Duodenal mucosa (tissue), 2 donors: Measurements from ENCODE around the gene FSHR.

Experiments
- H3K27ac ChIP-seq: one replicate; pipeline ENCODE4 v1.7.0; 2013; ENCODE audit warnings: low read depth, low read length
- H3K27me3 ChIP-seq, 2 donors: one replicate each; pipeline ENCODE4 v1.7.0; 2013; ENCODE audit warnings: low read length in 2 of 2, control low read depth in 1 of 2; ENCODE audit not compliant: insufficient read depth in 2 of 2, control insufficient read depth in 1 of 2
- H3K36me3 ChIP-seq, 2 donors: one replicate each; pipeline ENCODE4 v1.7.0; 2013; ENCODE audit warnings: low read length in 2 of 2, control low read depth in 1 of 2; ENCODE audit not compliant: insufficient read depth in 2 of 2, control insufficient read depth in 1 of 2
- H3K4me1 ChIP-seq, 2 donors: one replicate each; pipeline ENCODE4 v1.7.0; 2013; ENCODE audit warnings: low read length in 2 of 2, control low read depth in 1 of 2; ENCODE audit not compliant: insufficient read depth in 2 of 2, control insufficient read depth in 1 of 2
- H3K4me3 ChIP-seq, 2 donors: one replicate each; pipeline ENCODE4 v1.7.0; 2013; ENCODE audit warnings: low read length in 2 of 2, low read depth in 1 of 2
- H3K9ac ChIP-seq, 2 donors: one replicate each; pipeline ENCODE4 v1.7.0; 2013; ENCODE audit warnings: low read length in 2 of 2, low read depth in 1 of 2
- H3K9me3 ChIP-seq, 2 donors: one replicate each; pipeline ENCODE4 v1.7.0; 2013; ENCODE audit warnings: low read length in 2 of 2, control low read depth in 1 of 2; ENCODE audit not compliant: control insufficient read depth in 1 of 2

The FSHR gene

GRCh38 chr2:48983551-48983950, 170.8 kb downstream of the FSHR start:
- no peak overlapping the region for H3K4me3 ChIP-seq
- no peaks in the 10 kb centered on the region for H3K36me3 ChIP-seq
- H3K9me3 ChIP-seq = no peaks in the 10 kb centered on the region
- H3K9ac ChIP-seq = no peak overlapping the region
- no peaks in the 10 kb centered on the region for H3K4me1 ChIP-seq
- H3K27ac ChIP-seq = no peak overlapping the region
- no peaks in the 10 kb centered on the region for H3K27me3 ChIP-seq

GRCh38 chr2:48982887-48983435, 171.4 kb downstream of the FSHR start:
- no peaks in the 10 kb centered on the region for H3K9me3 ChIP-seq
- no peak overlapping the region for H3K4me3 ChIP-seq
- no peaks in the 10 kb centered on the region for H3K36me3 ChIP-seq
- no peak overlapping the region for H3K27ac ChIP-seq
- no peaks in the 10 kb centered on the region for H3K4me1 ChIP-seq
- H3K27me3 ChIP-seq = no peaks in the 10 kb centered on the region
- no peak overlapping the region for H3K9ac ChIP-seq

- H3K9me3 ChIP-seq = no peaks in the 10 kb centered on the region
- no peak overlapping the region for H3K4me3 ChIP-seq
- no peaks in the 10 kb centered on the region for H3K27me3 ChIP-seq
- H3K27ac ChIP-seq = no peak overlapping the region
- no peaks in the 10 kb centered on the region for H3K4me1 ChIP-seq
- H3K36me3 ChIP-seq = no peaks in the 10 kb centered on the region
- no peak overlapping the region for H3K9ac ChIP-seq
Measured at GRCh38 chr2:48980846-48981245, 173.5 kb downstream of the FSHR start.

- no peak overlapping the region for H3K9ac ChIP-seq
- H3K9me3 ChIP-seq = no peaks in the 10 kb centered on the region
- no peaks in the 10 kb centered on the region for H3K4me1 ChIP-seq
Measured at GRCh38 chr2:48979691-48980090, 174.6 kb downstream of the FSHR start.

GRCh38 chr2:48978131-48978530, 176.2 kb downstream of the FSHR start:
- H3K4me1 ChIP-seq = no peaks in the 10 kb centered on the region
- no peak overlapping the region for H3K4me3 ChIP-seq
- H3K9me3 ChIP-seq = no peaks in the 10 kb centered on the region
- H3K36me3 ChIP-seq = no peaks in the 10 kb centered on the region
- no peak overlapping the region for H3K9ac ChIP-seq
- no peak overlapping the region for H3K27ac ChIP-seq
- H3K27me3 ChIP-seq = no peaks in the 10 kb centered on the region

More at GRCh38 chr2:48979691-48980090, 174.6 kb downstream of the FSHR start:
- no peak overlapping the region for H3K4me3 ChIP-seq
- H3K27me3 ChIP-seq = no peaks in the 10 kb centered on the region
- H3K27ac ChIP-seq = no peak overlapping the region
- H3K36me3 ChIP-seq = no peaks in the 10 kb centered on the region

GRCh38 chr2:48971801-48972200, 182.5 kb downstream of the FSHR start:
- Histone ChIP-seq H3K9ac (no peak overlapping the region), H3K9me3 (no peaks in the 10 kb centered on the region), H3K4me3 (no peak overlapping the region), H3K27me3 (no peaks in the 10 kb centered on the region), H3K4me1 (no peaks in the 10 kb centered on the region), H3K36me3 (no peaks in the 10 kb centered on the region), H3K27ac (no peak overlapping the region)

- Histone ChIP-seq H3K4me3 (no peak overlapping the region), H3K9me3 (no peaks in the 10 kb centered on the region)
Measured at GRCh38 chr2:48968011-48968410, 186.3 kb downstream of the FSHR start.

GRCh38 chr2:48965204-48965603, 189.1 kb downstream of the FSHR start:
- H3K4me1 ChIP-seq = no peaks in the 10 kb centered on the region
- no peaks in the 10 kb centered on the region for H3K9me3 ChIP-seq
- no peak overlapping the region for H3K9ac ChIP-seq

More at GRCh38 chr2:48968011-48968410, 186.3 kb downstream of the FSHR start:
- Histone ChIP-seq H3K9ac (no peak overlapping the region), H3K27me3 (no peaks in the 10 kb centered on the region), H3K36me3 (no peaks in the 10 kb centered on the region), H3K27ac (no peak overlapping the region), H3K4me1 (no peaks in the 10 kb centered on the region)

GRCh38 chr2:48961009-48961408, 193.3 kb downstream of the FSHR start:
- Histone ChIP-seq H3K4me1 (no peaks in the 10 kb centered on the region), H3K27ac (no peak overlapping the region), H3K9ac (no peak overlapping the region), H3K36me3 (no peaks in the 10 kb centered on the region), H3K27me3 (no peaks in the 10 kb centered on the region), H3K4me3 (no peak overlapping the region), H3K9me3 (no peaks in the 10 kb centered on the region)

More at GRCh38 chr2:48965204-48965603, 189.1 kb downstream of the FSHR start:
- Histone ChIP-seq H3K27me3 (no peaks in the 10 kb centered on the region), H3K36me3 (no peaks in the 10 kb centered on the region), H3K4me3 (no peak overlapping the region), H3K27ac (no peak overlapping the region)

- H3K36me3 ChIP-seq = no peaks in the 10 kb centered on the region
- H3K27ac ChIP-seq = no peak overlapping the region
- H3K9ac ChIP-seq = no peak overlapping the region
- H3K4me1 ChIP-seq = no peaks in the 10 kb centered on the region
- no peak overlapping the region for H3K4me3 ChIP-seq
- H3K9me3 ChIP-seq = no peaks in the 10 kb centered on the region
- H3K27me3 ChIP-seq = no peaks in the 10 kb centered on the region
Measured at GRCh38 chr2:48954935-48955334, 199.4 kb downstream of the FSHR start.

GRCh38 chr2:48954311-48954710, 200.0 kb downstream of the FSHR start:
- no peak overlapping the region for H3K9ac ChIP-seq
- no peaks in the 10 kb centered on the region for H3K36me3 ChIP-seq
- H3K4me3 ChIP-seq = no peak overlapping the region
- no peaks in the 10 kb centered on the region for H3K27me3 ChIP-seq
- no peaks in the 10 kb centered on the region for H3K4me1 ChIP-seq
- no peaks in the 10 kb centered on the region for H3K9me3 ChIP-seq
- H3K27ac ChIP-seq = no peak overlapping the region
